Activated naive CD4-positive, alpha-beta T cell treated with Interleukin-2 at 50 U/mL for 16 hours (primary cell): ENCODE measurements around the gene SACS.

Source experiments
- DNase-seq: peaks from one replicate; pipeline ENCODE4 v3.0.0-alpha.2; 2020

Gene SACS

GRCh38 chr13:23433171-23434153 is at the start of gene SACS:
Gene SACS, minus strand, starts transcription at chr13:23433702. Its CDS starts 22,463 bp downstream, at chr13:23411239.
- no peak for DNase-seq

DNA sequence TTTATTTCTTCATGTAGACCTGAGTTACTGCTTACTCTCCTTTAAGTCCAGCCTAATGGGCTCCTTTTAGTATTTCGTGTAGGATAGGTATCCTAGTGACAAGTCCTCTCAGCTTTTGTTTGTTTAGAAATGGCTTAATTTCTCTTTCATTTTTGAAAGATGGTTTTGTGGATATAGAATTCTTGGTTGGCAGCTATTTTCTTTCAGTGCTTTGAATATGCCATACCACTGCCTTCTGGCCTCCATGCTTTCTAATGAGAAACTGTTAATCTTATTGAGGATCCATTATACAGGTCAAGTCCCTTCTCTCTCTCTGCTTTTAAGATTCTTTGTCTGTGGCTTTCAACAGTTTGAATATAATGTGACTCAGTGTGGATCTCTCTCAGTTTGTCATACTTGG is 46.8 kb upstream of the SACS start:
- no peak for DNase-seq

GRCh38 chr13:23477101-23477500 is 43.6 kb upstream of the SACS start:
- no peak for DNase-seq

- no peak for DNase-seq
Observed at GRCh38 chr13:23473221-23473620, 39.7 kb upstream of the SACS start.

- DNase-seq = no peak
Observed at GRCh38 chr13:23472189-23472588, 38.7 kb upstream of the SACS start.

DNA sequence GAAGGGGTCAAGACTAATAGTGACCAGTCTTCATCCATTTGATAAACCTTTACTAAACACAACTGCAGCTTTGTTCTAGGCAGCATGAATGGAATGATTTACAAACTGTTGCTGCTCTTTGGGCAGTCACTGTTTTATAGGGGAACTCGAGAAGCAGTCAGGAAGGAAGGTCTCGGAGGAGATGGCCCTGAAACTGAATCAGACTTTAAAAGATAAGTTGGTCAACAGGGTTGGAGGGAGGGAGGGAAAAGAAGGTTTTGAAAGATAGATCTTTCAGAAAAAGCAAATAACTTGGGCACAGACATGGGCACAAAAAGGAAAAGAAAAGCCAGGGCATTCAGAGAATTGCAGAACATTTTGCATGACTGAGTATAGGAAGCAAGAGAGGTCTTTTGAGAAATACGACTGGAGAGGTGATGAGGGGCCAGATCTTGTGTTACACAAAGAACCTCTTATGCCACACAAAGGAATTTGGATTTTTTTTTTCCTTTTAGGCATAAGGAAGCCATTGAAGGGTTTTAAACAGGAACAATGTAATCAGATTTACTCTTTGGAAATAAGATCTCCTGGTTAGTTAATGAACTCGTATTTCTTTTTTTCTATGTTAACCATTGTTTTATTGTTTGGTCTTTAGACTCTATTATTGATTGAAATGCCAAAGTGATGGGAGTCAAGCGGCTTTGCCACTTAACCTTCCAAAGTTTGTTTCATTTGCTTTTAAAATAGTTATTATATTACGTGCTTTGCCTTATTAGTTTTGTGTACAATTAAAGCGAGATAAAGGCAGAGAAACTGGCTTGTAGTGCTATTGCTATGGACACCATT is 37.5 kb upstream of the SACS start:
- no peak for DNase-seq

GRCh38 chr13:23469951-23470421 is 36.5 kb upstream of the SACS start:
- DNase-seq = no peak

GRCh38 chr13:23468811-23469210 is 35.3 kb upstream of the SACS start:
- no peak for DNase-seq

DNA sequence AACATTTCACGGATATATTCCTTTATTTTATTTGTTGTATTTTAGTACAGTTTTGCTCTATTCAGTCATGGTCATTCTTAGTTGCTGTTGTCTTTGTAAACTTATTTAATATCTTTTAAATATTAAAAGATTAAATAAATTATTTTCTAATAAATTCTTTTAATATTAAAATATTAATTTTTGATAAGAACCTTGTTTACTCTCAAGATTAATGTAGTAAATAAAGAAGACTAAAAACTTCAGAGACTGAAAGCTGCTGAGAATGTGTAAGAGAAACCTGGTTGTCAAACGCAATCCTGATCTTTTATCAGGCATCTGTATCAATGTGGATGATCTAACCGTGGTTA is 34.4 kb upstream of the SACS start:
- DNase-seq = no peak

DNA sequence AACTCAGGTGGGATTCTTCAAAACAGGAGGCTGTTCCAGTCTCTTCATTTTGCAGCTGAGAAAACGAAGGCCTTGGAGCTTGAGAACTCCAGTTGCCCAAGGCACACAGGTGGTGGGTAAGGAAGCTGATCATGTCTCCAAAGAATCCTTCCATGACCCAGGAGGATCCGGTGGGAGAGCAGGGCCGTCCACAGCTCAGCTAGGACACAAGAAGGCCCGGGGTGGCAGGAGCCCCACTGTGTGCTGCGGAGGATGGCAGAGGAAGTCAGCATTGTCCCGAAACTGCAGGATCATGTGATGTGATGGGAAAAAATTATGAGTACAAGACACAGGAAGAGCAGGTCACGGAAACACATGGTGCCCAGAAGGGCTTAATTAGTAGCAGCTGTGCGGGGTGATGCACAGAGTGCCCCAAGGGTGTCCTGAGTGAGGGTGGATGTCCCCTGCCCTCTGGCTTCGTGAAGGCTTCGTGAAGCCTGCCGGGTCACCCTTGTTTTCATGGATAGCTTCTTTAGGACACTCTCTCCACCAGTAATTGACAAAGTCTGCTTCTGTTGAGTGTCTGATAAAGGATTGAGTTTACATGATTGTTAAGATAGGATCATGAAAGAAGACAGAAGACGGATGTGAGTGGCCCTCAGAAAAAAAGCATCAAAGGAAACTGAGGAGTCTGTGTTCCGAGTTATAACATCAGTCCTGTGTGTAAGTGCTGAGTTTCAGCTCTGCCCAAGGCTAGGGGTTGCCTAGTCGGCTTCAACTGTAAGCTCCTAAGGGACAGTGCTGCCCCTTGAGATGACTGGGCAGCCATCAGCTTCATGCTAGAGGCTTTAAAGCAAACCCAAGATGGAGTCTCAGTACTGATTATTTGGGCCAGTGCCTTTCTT is 33.8 kb upstream of the SACS start:
- DNase-seq = no peak

DNA sequence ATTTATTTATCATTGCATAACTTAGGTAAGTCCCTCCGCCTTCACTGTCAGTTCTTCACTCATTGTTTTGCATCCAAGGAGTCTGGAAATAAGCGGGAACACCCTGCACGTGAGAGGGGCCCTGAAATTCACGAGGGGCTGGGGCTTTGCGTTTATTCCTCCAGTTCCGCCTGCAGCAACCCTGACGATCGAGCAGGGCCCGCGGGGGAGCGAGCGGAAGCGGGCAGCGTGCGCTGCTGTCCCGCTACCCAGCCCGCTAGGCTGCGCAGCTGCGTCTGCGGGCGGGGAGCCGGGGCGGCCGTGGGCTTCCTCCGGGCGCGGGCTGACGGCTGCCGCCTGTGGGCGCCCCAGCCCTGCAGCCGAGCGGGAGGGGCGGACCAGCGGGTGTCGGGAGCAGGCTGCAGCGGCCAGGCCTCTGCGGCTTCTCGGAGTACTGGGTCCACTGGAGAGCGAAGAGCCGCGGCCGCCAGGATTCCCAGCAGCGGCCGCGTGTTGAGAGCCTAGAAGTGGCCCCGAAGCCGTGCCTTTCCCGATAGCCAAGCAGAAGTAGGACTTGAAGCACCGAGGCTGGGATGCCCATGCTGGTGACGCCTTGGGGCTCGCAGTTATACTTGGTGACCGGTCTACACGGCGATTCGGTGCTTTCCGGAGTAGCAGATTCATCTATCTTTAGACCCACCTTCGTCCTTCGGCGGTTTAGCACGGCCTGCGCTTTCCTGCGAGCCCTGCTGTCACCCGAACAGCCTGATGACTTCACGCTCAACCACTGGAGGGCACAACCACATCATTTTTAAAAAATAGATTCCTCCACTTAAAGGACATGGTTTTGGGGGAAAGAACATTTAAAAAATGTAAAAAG is 32.9 kb upstream of the SACS start:
- peak; percentile 59 for DNase-seq

GRCh38 chr13:23463661-23464060 is 30.2 kb upstream of the SACS start:
- DNase-seq = no peak

DNA sequence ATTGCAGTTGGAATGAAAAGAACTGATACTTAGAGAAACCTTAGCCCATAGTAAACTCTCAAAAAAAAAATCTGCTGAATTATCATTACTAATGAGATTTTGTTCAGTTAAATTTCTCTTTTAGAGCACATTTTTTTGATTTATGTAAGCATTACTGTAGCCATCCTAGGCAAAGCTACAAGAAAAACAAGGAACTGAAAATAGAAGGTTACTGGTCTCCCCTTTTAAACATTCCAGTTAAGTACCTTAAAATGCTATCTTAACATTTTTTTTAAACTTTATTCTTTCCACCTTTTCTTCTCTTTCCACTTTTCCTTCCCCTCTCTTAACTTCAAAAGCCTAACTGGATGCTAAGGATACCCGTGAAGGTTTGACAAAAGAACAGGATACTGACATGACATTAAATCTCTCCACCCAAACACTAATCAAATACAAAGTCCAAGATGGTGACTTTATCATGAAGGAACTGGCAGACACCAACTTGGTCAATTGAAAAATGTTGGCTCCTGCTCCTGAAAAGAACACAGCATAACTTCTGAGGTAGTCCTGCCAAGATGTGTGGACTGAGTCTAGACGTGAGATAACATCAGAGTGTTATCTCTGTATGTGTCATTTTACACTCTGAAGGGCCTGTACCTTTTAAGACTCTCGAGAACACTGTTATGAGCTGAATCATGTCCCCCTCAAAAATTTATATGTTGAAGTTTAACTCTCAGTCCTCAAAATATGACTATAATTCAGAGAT is 29.5 kb upstream of the SACS start:
- no peak for DNase-seq

GRCh38 chr13:23461544-23461943 is 28.0 kb upstream of the SACS start:
- DNase-seq = no peak

- no peak for DNase-seq
Observed at GRCh38 chr13:23460921-23461320, 27.4 kb upstream of the SACS start.

DNA sequence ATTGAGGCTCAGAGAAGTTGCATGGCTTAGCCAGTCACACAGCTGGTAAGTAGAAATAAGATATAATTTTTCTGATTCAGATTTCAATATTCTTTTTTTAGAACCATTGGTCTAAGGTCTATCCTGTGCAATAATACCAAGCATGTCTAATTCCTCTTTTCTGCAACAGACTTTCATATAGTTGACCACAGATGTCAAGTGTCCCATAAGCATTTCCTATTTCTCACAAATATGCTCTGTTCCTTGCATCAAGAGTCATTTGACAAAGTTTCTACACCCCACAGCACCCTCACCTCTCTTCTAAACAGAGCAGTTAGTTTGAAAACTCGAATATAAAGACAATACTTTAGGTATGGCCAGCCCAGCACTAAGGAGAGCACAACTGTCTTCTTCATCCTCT is 26.8 kb upstream of the SACS start:
- no peak for DNase-seq

GRCh38 chr13:23458989-23459388 is 25.5 kb upstream of the SACS start:
- DNase-seq = no peak

DNA sequence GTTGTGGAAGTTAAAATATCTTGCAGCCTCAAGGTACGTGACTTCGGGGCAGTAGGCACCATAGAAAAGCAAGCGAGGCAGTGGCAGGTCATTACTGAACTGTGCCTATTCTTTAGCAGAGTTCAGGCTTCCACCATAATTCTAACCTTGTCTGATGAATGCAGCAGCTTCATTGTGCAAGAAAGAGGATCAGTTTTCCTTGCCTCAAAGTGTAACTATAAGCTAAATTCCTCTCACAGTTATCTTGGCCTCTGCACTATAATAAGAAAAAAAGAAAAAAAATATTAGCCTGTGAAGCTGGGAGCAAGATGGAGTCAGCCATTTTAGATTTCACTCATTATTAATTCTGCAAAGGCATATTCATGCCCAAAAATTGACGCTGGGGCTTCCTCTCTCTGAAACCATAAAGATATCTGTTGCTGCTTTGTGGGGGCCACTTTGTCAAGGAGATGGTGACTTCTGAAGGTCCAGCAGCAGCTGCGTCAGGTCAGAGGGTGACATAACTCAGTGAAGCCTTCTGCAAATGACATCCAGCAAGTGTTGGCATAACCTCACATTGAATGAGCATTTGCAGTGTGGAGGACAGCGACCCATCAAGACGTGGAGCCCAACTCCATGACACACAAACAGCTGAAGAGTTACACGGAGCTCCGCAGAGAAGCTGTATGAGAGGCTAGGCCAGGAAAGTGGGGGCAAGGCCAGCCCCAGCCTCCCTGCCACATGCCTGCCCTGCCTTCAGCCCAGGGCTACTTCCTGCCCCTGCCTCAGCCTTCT is 23.1 kb upstream of the SACS start:
- no peak for DNase-seq

DNA sequence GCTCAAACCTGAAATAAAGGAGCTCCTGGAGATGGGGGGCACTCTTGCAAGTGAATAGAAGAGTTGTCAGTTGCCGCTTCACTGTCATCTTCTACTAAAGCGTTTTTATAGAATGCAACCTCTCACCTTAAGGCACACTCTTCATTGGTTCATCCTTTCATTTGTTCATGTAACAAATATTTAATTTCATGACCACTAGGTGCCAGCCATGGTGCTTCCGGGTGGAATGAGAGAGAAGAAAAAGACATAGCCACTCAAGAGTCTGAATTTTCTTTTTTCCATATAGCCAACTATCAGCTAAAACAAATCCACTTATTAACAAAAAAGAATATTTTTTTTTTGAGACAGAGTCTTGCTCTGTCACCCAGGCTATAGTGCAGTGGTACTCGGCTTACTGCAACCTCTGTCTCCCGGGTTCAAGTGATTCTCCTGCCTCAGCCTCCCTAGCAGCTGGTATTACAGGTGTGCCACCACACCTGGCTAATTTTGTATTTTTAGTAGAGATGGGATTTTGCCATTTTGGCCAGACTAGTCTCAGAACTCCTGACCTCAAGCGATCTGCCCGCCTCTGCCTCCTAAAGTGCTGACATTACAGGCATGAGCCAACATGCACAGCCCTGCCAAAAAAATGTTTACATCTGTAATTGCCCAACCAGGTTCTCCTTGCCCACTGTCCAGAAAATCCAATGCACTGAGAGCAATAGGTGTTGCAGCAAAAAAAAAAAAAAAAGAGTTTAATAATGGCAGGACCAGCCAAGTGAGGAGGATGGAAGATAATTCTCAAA is 22.1 kb upstream of the SACS start:
- no peak for DNase-seq
